H1 (cell line): ENCODE measurements around the gene NHP2. TPM values are rescaled to one million over a fixed set of nuclear protein-coding genes. Genes with fewer than 3 reads are reported as not detected.
A peak's percentile ranks its signal among the peaks of the same experiment; 100 is the strongest.

Experiments
- CTCF ChIA-PET: fragments of 300-600 bp; sonication (Branson Sonifier 250); formaldehyde crosslinking; loops from one replicate; lab custom pipeline; 2021; ENCODE audit not compliant: partially characterized antibody; lab: Charles Lee
- POLR2A ChIA-PET: fragments of 300-600 bp; sonication (Branson Sonifier 250); formaldehyde crosslinking; loops from one replicate; lab custom pipeline; 2021; ENCODE audit warnings: inconsistent platforms; ENCODE audit not compliant: partially characterized antibody; lab: Charles Lee
- DNase-seq, 2 experiments: peaks; one replicate each; pipeline versions ENCODE4 v3.0.0 to v3.0.0-alpha.2; 2010 to 2022; ENCODE audit warnings: low spot score in 2 of 2, low read depth in 1 of 2, mixed read lengths in 1 of 2
- FAIRE-seq: peaks from 2 replicates; lab custom pipeline; 2011; peaks lifted over from hg19 to GRCh38; lab: Jason Lieb, UNC
- H2AFZ ChIP-seq: 2 replicates; pipeline ENCODE4 v1.8.1; 2012; ENCODE audit warnings: low read length, inconsistent platforms
- H2AK5ac ChIP-seq: 2 replicates; pipeline ENCODE4 v1.6.1; 2013; ENCODE audit warnings: low read depth, low read length
- H2BK120ac ChIP-seq: replicated peaks from 2 replicates; pipeline ENCODE3; 2013; ENCODE audit warnings: low read depth, low read length, inconsistent platforms
- H2BK12ac ChIP-seq: 2 replicates; pipeline ENCODE4 v1.6.1; 2013; ENCODE audit warnings: low read depth, low read length
- H2BK15ac ChIP-seq: 2 replicates; pipeline ENCODE4 v1.6.1; 2013; ENCODE audit warnings: low read length
- H2BK20ac ChIP-seq: 2 replicates; pipeline ENCODE4 v1.6.1; 2013; ENCODE audit warnings: low read length
- H2BK5ac ChIP-seq: 2 replicates; pipeline ENCODE4 v1.6.1; 2013; ENCODE audit warnings: low read depth, low read length
- H3K14ac ChIP-seq: 2 replicates; pipeline ENCODE4 v1.6.1; 2013; ENCODE audit warnings: inconsistent platforms; ENCODE audit not compliant: insufficient read length
- H3K18ac ChIP-seq: 2 replicates; pipeline ENCODE4 v1.6.1; 2013; ENCODE audit warnings: low read length; ENCODE audit errors: extremely low read depth
- H3K23ac ChIP-seq: 2 replicates; pipeline ENCODE4 v1.6.1; 2013; ENCODE audit warnings: inconsistent platforms; ENCODE audit not compliant: insufficient read length
- H3K23me2 ChIP-seq: 2 replicates; pipeline ENCODE4 v1.6.1; 2013; ENCODE audit warnings: low read depth, low read length
- H3K27ac ChIP-seq: 2 replicates; pipeline ENCODE4 v1.6.1; 2011; ENCODE audit warnings: low read depth, low read length, inconsistent platforms
- H3K27me3 ChIP-seq, 4 experiments: replicated peaks in 1 of 4; 1 replicate in 1 of 4; 2 replicates in 3 of 4; pipeline versions ENCODE4 v1.6.1 to v1.8.1; 2011 to 2013; ENCODE audit warnings: low read length in 3 of 4, mild to moderate bottlenecking in 3 of 4, inconsistent platforms in 2 of 4, mixed read lengths in 2 of 4, moderate library complexity in 1 of 4; ENCODE audit not compliant: control insufficient read depth in 3 of 4, insufficient read depth in 3 of 4; ENCODE audit errors: extremely low read depth in 1 of 4
- H3K36me3 ChIP-seq, 4 experiments: 2 replicates each; pipeline versions ENCODE4 v1.6.1 to v1.8.1; 2011 to 2013; ENCODE audit warnings: mild to moderate bottlenecking in 4 of 4, low read length in 3 of 4, moderate library complexity in 2 of 4, control low read depth in 1 of 4, inconsistent platforms in 1 of 4; ENCODE audit not compliant: insufficient read depth in 4 of 4, control insufficient read depth in 2 of 4
- H3K4ac ChIP-seq: replicated peaks from 2 replicates; pipeline ENCODE3; 2013; ENCODE audit warnings: low read length, low read depth, mixed read lengths, inconsistent platforms; ENCODE audit not compliant: insufficient read length
- H3K4me1 ChIP-seq, 4 experiments: replicated peaks in 1 of 4; 1 replicate in 1 of 4; 2 replicates in 3 of 4; pipeline versions ENCODE4 v1.6.1 to v1.8.1; 2011 to 2013; ENCODE audit warnings: low read length in 3 of 4, inconsistent platforms in 2 of 4, mixed read lengths in 1 of 4; ENCODE audit not compliant: insufficient read depth in 4 of 4, control insufficient read depth in 3 of 4
- H3K4me2 ChIP-seq, 2 experiments: 2 replicates each; pipeline versions ENCODE4 v1.6.1 to v1.8.1; 2011 to 2013; ENCODE audit warnings: low read depth in 2 of 2, low read length in 2 of 2, control low read depth in 1 of 2, inconsistent platforms in 1 of 2, mild to moderate bottlenecking in 1 of 2; ENCODE audit not compliant: insufficient read depth in 1 of 2
- H3K4me3 ChIP-seq, 4 experiments: fragments of 200-600, 300-600 bp in 1 of 4; sonication (generic), shearing (Covaris generic), sonication (Bioruptor Twin) in 1 of 4; 2 replicates each; pipeline versions ENCODE4 v1.5.1 to v1.8.1; 2011 to 2016; ENCODE audit warnings: low read length in 4 of 4, low read depth in 3 of 4, control low read depth in 2 of 4, inconsistent platforms in 2 of 4, mild to moderate bottlenecking in 2 of 4, mixed read lengths in 1 of 4, moderate library complexity in 1 of 4; ENCODE audit not compliant: insufficient read depth in 2 of 4; ENCODE audit errors: extremely low read depth in 1 of 4
- H3K56ac ChIP-seq: replicated peaks from 2 replicates; pipeline ENCODE3; 2013; ENCODE audit warnings: low read depth, mild to moderate bottlenecking, mixed read lengths, low read length, inconsistent platforms; ENCODE audit not compliant: insufficient read length
- H3K79me1 ChIP-seq: 2 replicates; pipeline ENCODE4 v1.6.1; 2013; ENCODE audit warnings: low read depth, low read length, control low read depth
- H3K79me2 ChIP-seq, 2 experiments: 2 replicates each; pipeline versions ENCODE4 v1.6.1 to v1.8.1; 2012 to 2013; ENCODE audit warnings: low read length in 2 of 2, mild to moderate bottlenecking in 2 of 2, inconsistent platforms in 1 of 2; ENCODE audit not compliant: insufficient read depth in 2 of 2, control insufficient read depth in 1 of 2
- H3K9ac ChIP-seq, 4 experiments: replicated peaks in 1 of 4; 1 replicate in 1 of 4; 2 replicates in 3 of 4; pipeline versions ENCODE4 v1.6.1 to v1.8.1; 2011 to 2013; ENCODE audit warnings: low read depth in 3 of 4, low read length in 3 of 4, control low read depth in 2 of 4, mild to moderate bottlenecking in 2 of 4, moderate library complexity in 2 of 4, inconsistent platforms in 1 of 4; ENCODE audit errors: extremely low read depth in 1 of 4
- H3K9me3 ChIP-seq, 2 experiments: 2 replicates each; pipeline versions ENCODE4 v1.6.1 to v1.8.1; 2012 to 2013; ENCODE audit warnings: mild to moderate bottlenecking in 2 of 2, moderate library complexity in 2 of 2, control low read depth in 1 of 2, inconsistent platforms in 1 of 2, low read depth in 1 of 2, low read length in 1 of 2, mixed read lengths in 1 of 2; ENCODE audit not compliant: insufficient read depth in 2 of 2
- H4K20me1 ChIP-seq, 2 experiments: replicated peaks in 1 of 2; 2 replicates each; pipeline versions ENCODE3 to v1.8.1; 2011 to 2013; ENCODE audit warnings: inconsistent platforms in 2 of 2, low read length in 2 of 2, mild to moderate bottlenecking in 1 of 2; ENCODE audit not compliant: insufficient read depth in 2 of 2, control insufficient read depth in 1 of 2
- H4K5ac ChIP-seq: 2 replicates; pipeline ENCODE4 v1.6.1; 2013; ENCODE audit warnings: low read length, low read depth, mixed read lengths, inconsistent platforms; ENCODE audit not compliant: insufficient read length
- H4K8ac ChIP-seq: 2 replicates; pipeline ENCODE4 v1.8.0; 2013; ENCODE audit warnings: mild to moderate bottlenecking, moderate library complexity, low read length, inconsistent platforms; ENCODE audit not compliant: insufficient read depth; ENCODE audit errors: extremely low read depth
- H4K91ac ChIP-seq: replicated peaks from 2 replicates; pipeline ENCODE3; 2013; ENCODE audit warnings: low read length, mixed read lengths, inconsistent platforms; ENCODE audit not compliant: insufficient read length
- ASH2L ChIP-seq: fragments of 200-600, 300-600 bp; sonication (generic); IDR thresholded peaks from one replicate; pipeline ENCODE4 v1.7.1; 2017; ENCODE audit warnings: low read length
- EP300 ChIP-seq, 2 experiments: IDR thresholded peaks; 1 replicate in 1 of 2; 2 replicates in 1 of 2; pipeline ENCODE4 v1.6.1; 2011 to 2012; ENCODE audit warnings: low read depth in 2 of 2, low read length in 2 of 2, mild to moderate bottlenecking in 2 of 2, borderline replicate concordance in 1 of 2, inconsistent platforms in 1 of 2, moderate library complexity in 1 of 2
- JUND ChIP-seq: IDR thresholded peaks from 2 replicates; pipeline ENCODE4 v1.6.1; 2011; ENCODE audit warnings: mild to moderate bottlenecking, improper control_type of control experiment, low read length
- PHF8 ChIP-seq: fragments of 200-600 bp; sonication (generic); conservative IDR thresholded peaks from 2 replicates; pipeline ENCODE4 v1.7.1; 2012; ENCODE audit warnings: low read depth, mild to moderate bottlenecking, inconsistent platforms, low read length, moderate library complexity
- RXRA ChIP-seq: IDR thresholded peaks from 2 replicates; pipeline ENCODE4 v1.6.1; 2011; ENCODE audit warnings: low read depth, mild to moderate bottlenecking, low read length, moderate library complexity; ENCODE audit not compliant: insufficient read depth
- TAF7 ChIP-seq: optimal IDR thresholded peaks from 2 replicates; pipeline ENCODE3; 2011; ENCODE audit warnings: low read depth, mild to moderate bottlenecking, inconsistent platforms, low read length, moderate library complexity, borderline replicate concordance
- YY1 ChIP-seq: IDR thresholded peaks from 2 replicates; pipeline ENCODE4 v1.6.1; 2011; ENCODE audit warnings: low read depth, mild to moderate bottlenecking, low read length
- WGBS, 2 experiments: shearing (Covaris generic) in 1 of 2; methylation state at CpG; one replicate each; pipeline versions ENCODE4 v1.1.6 to v1.1.7; 2013 to 2015; ENCODE audit warnings: low lambda C conversion rate in 2 of 2, mixed read lengths in 2 of 2, inconsistent platforms in 1 of 2, low coverage in 1 of 2, missing lambda C conversion rate in 1 of 2; ENCODE audit not compliant: insufficient replicate concordance in 2 of 2, insufficient coverage in 1 of 2, insufficient read length in 1 of 2; ENCODE audit errors: extremely low coverage in 1 of 2, missing lambda C conversion rate in 1 of 2; 5-methylcytosine and 5-hydroxymethylcytosine counted together
- polyA plus RNA-seq, 7 experiments: library from polyadenylated mRNA; depleted of rRNA in 3 of 7; stranded (reverse) in 5 of 7; unstranded in 2 of 7; fragments of >200 nt in 5 of 7; fragments of 200-250 nt in 2 of 7; gene quantifications; 1 replicate in 5 of 7; 2 replicates in 1 of 7; 4 replicates in 1 of 7; pipeline versions ENCODE4 v1.2.1 to v1.2.3, GENCODE V29; 2011 to 2013; ENCODE audit warnings: missing spikeins in 2 of 7, mixed read lengths in 2 of 7
- total RNA-seq: library from RNA; stranded (reverse); fragmentation: NEBNext Ultra II Directional; extraction: Animal tissue kit (Norgen Biotek cat#: 25700); gene quantifications from 2 replicates; pipeline ENCODE4 v1.2.1, GENCODE V29; 2021
- TF ChIP-seq, protein P1 (sequence below): IDR thresholded peaks from 2 replicates; pipeline ENCODE4 v1.6.1; 2011; ENCODE audit warnings: low read depth, mild to moderate bottlenecking, low read length; ENCODE audit not compliant: insufficient read depth
- TF ChIP-seq, protein P2 (sequence below): IDR thresholded peaks from 2 replicates; pipeline ENCODE4 v1.6.1; 2011; ENCODE audit warnings: low read length, improper control_type of control experiment

NHP2 gene
- total and polyA plus RNA-seq, 2 of the 8 experiments (the other 6 are each of a cell fraction or from before 2014, with no cell fraction given): 241 to 263 TPM

DNA sequence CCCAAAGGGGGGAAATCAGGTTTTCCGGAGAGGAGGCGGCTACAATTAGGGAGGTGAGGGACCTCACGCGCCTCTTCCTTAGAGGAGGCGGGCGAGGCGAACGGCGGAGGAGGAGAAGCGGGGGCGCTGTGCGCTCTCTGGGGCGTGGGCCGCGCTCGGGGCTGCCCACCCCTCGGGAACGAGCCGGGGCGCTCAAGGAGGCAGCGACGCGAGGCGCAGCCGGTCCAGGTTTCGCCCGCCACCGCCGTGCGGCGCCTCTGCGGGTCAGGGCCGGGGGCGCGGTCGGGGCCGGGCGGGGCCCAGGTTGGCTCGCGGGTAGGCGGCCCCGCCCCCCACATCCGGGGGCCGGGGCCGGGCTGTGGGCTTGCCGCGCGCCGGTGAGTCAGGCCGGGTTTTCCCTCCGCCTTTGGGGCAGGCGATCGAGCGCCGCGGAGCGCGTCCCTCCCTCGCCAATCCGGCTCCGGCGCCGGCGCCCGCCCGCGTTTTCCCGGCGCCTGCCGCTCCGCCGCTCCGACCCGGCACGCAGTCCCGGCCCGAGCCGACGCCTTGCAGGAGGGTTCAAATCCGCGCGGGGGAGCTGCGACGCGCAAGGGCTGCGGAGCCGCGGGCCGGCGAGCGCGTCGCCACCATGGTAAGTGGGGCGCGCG is 40.4 kb downstream of the NHP2 start, which contains the start of gene N4BP3:
Gene N4BP3 (plus strand): TSS at position 392 of the 647 bp plus-strand sequence. CDS start 6,052 bp downstream, outside the sequence.
- peak within 1 kb of the TSS; percentile 72 for H4K8ac ChIP-seq
- H4K5ac ChIP-seq: peak within 1 kb of the TSS; percentile 90
- H4K91ac ChIP-seq: peak within 1 kb of the TSS; percentile 85
- peak within 1 kb of the TSS; percentile 92 for H2BK12ac ChIP-seq
- peaks cover 3 to 43% (median 31%) of the 10 kb centered on the region in 4 experiments for H3K4me1 ChIP-seq
- H3K4ac ChIP-seq: peak within 1 kb of the TSS; percentile 80
- 2% methylated on average over 21 of the region's 96 CpGs; no CpG with 5 or more reads in 1 of the 2 experiments for WGBS, 2 experiments
- peak within 1 kb of the TSS; percentile 78; the same call in 1 of the 2 replicates for H3K27ac ChIP-seq
- H3K14ac ChIP-seq: no peak within 1 kb of the TSS
- DNase-seq (peak; percentile 44 to 88), FAIRE-seq (no peak)
- H3K79me1 ChIP-seq: peaks cover 18% of the 10 kb centered on the region
- H2BK120ac ChIP-seq: peak within 1 kb of the TSS; percentile 91
- peak within 1 kb of the TSS; percentile 95 for H2BK5ac ChIP-seq
- H2BK15ac ChIP-seq: no peak within 1 kb of the TSS
- H4K20me1 ChIP-seq: peaks cover 0 to 12% of the 10 kb centered on the region in 2 experiments
- H3K79me2 ChIP-seq: peaks cover 16 to 51% of the 10 kb centered on the region in 2 experiments; a peak in 3 of 4 replicates
- H3K56ac ChIP-seq: peak within 1 kb of the TSS; percentile 87
- H2AFZ ChIP-seq: no peak within 1 kb of the TSS
- H3K18ac ChIP-seq: peak within 1 kb of the TSS; percentile 99
- H3K9me3 ChIP-seq: no peaks in the 10 kb centered on the region
- CTCF ChIA-PET: interaction anchor here (0.7 to 12.9 kb wide), 7 partner anchors 10 to 36 kb away, joined by 3 to 189 read pairs (median 4); partner anchors contain the start of gene RMND5B
- peaks cover 20% of the 10 kb centered on the region for H3K23me2 ChIP-seq
- H3K23ac ChIP-seq: no peak within 1 kb of the TSS
- POLR2A ChIA-PET: interaction anchor here (1.2 to 40.7 kb wide), 7 partner anchors 3 to 90 kb away, joined by 3 to 1250 read pairs (median 13); partner anchors contain the start of genes HNRNPAB, N4BP3, NHP2 and RMND5B
- no peaks in the 10 kb centered on the region for H3K27me3 ChIP-seq
- H3K4me2 ChIP-seq: peak within 1 kb of the TSS; percentile 93 to 97
- H3K9ac ChIP-seq: peak within 1 kb of the TSS in 3 of 4 experiments; percentile 69 to 81 (median 74); a peak in 6 of 7 replicates
- H3K36me3 ChIP-seq: no peaks in the 10 kb centered on the region
- H2BK20ac ChIP-seq: 0 out of 2 replicates have a peak within 1 kb of the TSS, but pooled peaks have one; percentile 83
- peak within 1 kb of the TSS; percentile 79; the same call in 1 of the 2 replicates for H2AK5ac ChIP-seq
- H3K4me3 ChIP-seq: peak within 1 kb of the TSS; percentile 54 to 98 (median 82)
- TF ChIP-seq PHF8 (no peak), YY1 (peak; percentile 49; the same call in 1 of the 2 replicates), ASH2L (no peak), JUND (no peak), TAF7 (peak; percentile 79), EP300 (IDR thresholded peaks at IDR 0.05; ENCODE audit: borderline replicate concordance in 1 of 2, low read depth in 2 of 2, low read length in 2 of 2) (peak in 1 of 2 experiments; percentile 77; a peak in 1 of 3 replicates), RXRA (no peak)
- TF ChIP-seq, protein P1, sequence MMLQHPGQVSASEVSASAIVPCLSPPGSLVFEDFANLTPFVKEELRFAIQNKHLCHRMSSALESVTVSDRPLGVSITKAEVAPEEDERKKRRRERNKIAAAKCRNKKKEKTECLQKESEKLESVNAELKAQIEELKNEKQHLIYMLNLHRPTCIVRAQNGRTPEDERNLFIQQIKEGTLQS: no peak
- TF ChIP-seq, protein P2, sequence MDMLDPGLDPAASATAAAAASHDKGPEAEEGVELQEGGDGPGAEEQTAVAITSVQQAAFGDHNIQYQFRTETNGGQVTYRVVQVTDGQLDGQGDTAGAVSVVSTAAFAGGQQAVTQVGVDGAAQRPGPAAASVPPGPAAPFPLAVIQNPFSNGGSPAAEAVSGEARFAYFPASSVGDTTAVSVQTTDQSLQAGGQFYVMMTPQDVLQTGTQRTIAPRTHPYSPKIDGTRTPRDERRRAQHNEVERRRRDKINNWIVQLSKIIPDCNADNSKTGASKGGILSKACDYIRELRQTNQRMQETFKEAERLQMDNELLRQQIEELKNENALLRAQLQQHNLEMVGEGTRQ: no peak
